Measurements from ENCODE around the gene TGFA.
"Not testable (repeated sequence)": the region's sequence is repeated elsewhere in the genome, so short reads cannot be mapped to it uniquely, and the experiment has no call there.

The TGFA gene

GRCh38 chr2:70498528-70498927, 55.1 kb downstream of the TGFA start:
- no peak for DNase-seq

GRCh38 chr2:70498054-70498453, 55.6 kb downstream of the TGFA start:
- DNase-seq, result no peak

- DNase-seq, result no peak
Observed at GRCh38 chr2:70496819-70497218, 56.8 kb downstream of the TGFA start.

GRCh38 chr2:70494293-70494886, 59.2 kb downstream of the TGFA start:
- DNase-seq, result no peak

GRCh38 chr2:70490381-70490780, 63.2 kb downstream of the TGFA start:
- DNase-seq, result no peak

GRCh38 chr2:70489165-70489564, 64.5 kb downstream of the TGFA start:
- DNase-seq, result no peak

GRCh38 chr2:70484086-70484485, 69.5 kb downstream of the TGFA start:
- DNase-seq, result no peak

GRCh38 chr2:70482401-70482800, 71.2 kb downstream of the TGFA start:
- DNase-seq, result no peak

GRCh38 chr2:70480468-70480867, 73.2 kb downstream of the TGFA start:
- DNase-seq, result no peak

- DNase-seq, result no peak
Observed at GRCh38 chr2:70479816-70480215, 73.8 kb downstream of the TGFA start.

GRCh38 chr2:70477441-70477844, 76.2 kb downstream of the TGFA start:
- DNase-seq, result no peak

- DNase-seq, result no peak
Observed at GRCh38 chr2:70475266-70475665, 78.4 kb downstream of the TGFA start.

GRCh38 chr2:70474256-70474848, 79.3 kb downstream of the TGFA start:
- peak in 1 of 51 donors; percentile 3 for DNase-seq

- no peak for DNase-seq
Observed at GRCh38 chr2:70473101-70473722, 80.4 kb downstream of the TGFA start.

GRCh38 chr2:70472221-70472890, 81.3 kb downstream of the TGFA start:
- no peak for DNase-seq

GRCh38 chr2:70471129-70471528, 82.5 kb downstream of the TGFA start:
- DNase-seq, result peak in 3 of 51 donors; percentile 1 to 5 (median 2)

GRCh38 chr2:70469961-70470360, 83.7 kb downstream of the TGFA start:
- DNase-seq, result no peak

GRCh38 chr2:70469435-70469834, 84.2 kb downstream of the TGFA start:
- DNase-seq, result no peak

GRCh38 chr2:70468878-70469277, 84.7 kb downstream of the TGFA start:
- no peak for DNase-seq

- DNase-seq, result no peak
Observed at GRCh38 chr2:70467831-70468779, 85.5 kb downstream of the TGFA start.

- DNase-seq, result no peak
Observed at GRCh38 chr2:70467237-70467636, 86.4 kb downstream of the TGFA start.

- DNase-seq, result not testable (repeated sequence)
Observed at GRCh38 chr2:70466647-70467046, 87.0 kb downstream of the TGFA start.

Measured in hypothalamus (tissue), 51 donors.